Measurements from ENCODE around the gene PRM3. TPM values are rescaled to one million over a fixed set of nuclear protein-coding genes. Genes with fewer than 3 reads are reported as not detected.

PRM3 gene
- total and polyA plus RNA-seq, 2 experiments from 2014 or later: not detected

GRCh38 chr16:11271610-11272009, 1.8 kb downstream of the PRM3 start:
- no peak for TF ChIP-seq CTCF (IDR thresholded peaks at IDR 0.05; ENCODE audit: low read depth, low read length)
- Histone ChIP-seq H3K4me1 (ENCODE audit: low read depth) (no peaks in the 10 kb centered on the region), H3K9me3 (ENCODE audit: low read depth) (no peaks in the 10 kb centered on the region), H3K27ac (no peak overlapping the region), H3K27me3 (no peaks in the 10 kb centered on the region), H3K4me3 (no peak overlapping the region), H3K36me3 (no peaks in the 10 kb centered on the region)
- no peak for DNase-seq (ENCODE audit: low read depth in 1 of 2, low spot score in 1 of 2)

- Histone ChIP-seq H3K27ac (no peak overlapping the region), H3K4me3 (no peak overlapping the region), H3K9me3 (ENCODE audit: low read depth) (no peaks in the 10 kb centered on the region), H3K4me1 (ENCODE audit: low read depth) (no peaks in the 10 kb centered on the region), H3K36me3 (no peaks in the 10 kb centered on the region), H3K27me3 (no peaks in the 10 kb centered on the region)
- TF ChIP-seq CTCF (IDR thresholded peaks at IDR 0.05; ENCODE audit: low read depth, low read length): no peak
- DNase-seq (ENCODE audit: low read depth in 1 of 2, low spot score in 1 of 2): no peak
Measured at GRCh38 chr16:11270602-11271162, 2.7 kb downstream of the PRM3 start.

GRCh38 chr16:11268921-11269375, 4.5 kb downstream of the PRM3 start, which contains the start of gene TNP2:
TNP2 (minus strand) TSS chr16:11269325; CDS start chr16:11269262, 63 bp downstream.
- H3K9me3 ChIP-seq (ENCODE audit: low read depth): no peaks in the 10 kb centered on the region
- no peak for TF ChIP-seq CTCF (IDR thresholded peaks at IDR 0.05; ENCODE audit: low read depth, low read length)
- H3K4me3 ChIP-seq: no peak within 1 kb of the TSS

GRCh38 chr16:11265124-11265523, 8.3 kb downstream of the PRM3 start:
- Histone ChIP-seq H3K27me3 (no peaks in the 10 kb centered on the region), H3K4me1 (ENCODE audit: low read depth) (no peaks in the 10 kb centered on the region), H3K27ac (no peak overlapping the region), H3K36me3 (no peaks in the 10 kb centered on the region), H3K4me3 (no peak overlapping the region), H3K9me3 (ENCODE audit: low read depth) (no peaks in the 10 kb centered on the region)
- DNase-seq (ENCODE audit: low read depth in 1 of 2, low spot score in 1 of 2): no peak
- no peak for TF ChIP-seq CTCF (IDR thresholded peaks at IDR 0.05; ENCODE audit: low read depth, low read length)

More at GRCh38 chr16:11268921-11269375, 4.5 kb downstream of the PRM3 start, which contains the start of gene TNP2:
- no peak for DNase-seq (ENCODE audit: low read depth in 1 of 2, low spot score in 1 of 2)
- H3K27ac ChIP-seq: no peak within 1 kb of the TSS
- H3K36me3 ChIP-seq: no peaks in the 10 kb centered on the region
- H3K27me3 ChIP-seq: no peaks in the 10 kb centered on the region
- H3K4me1 ChIP-seq (ENCODE audit: low read depth): no peaks in the 10 kb centered on the region

- H3K27me3 ChIP-seq: no peaks in the 10 kb centered on the region
- H3K36me3 ChIP-seq: no peaks in the 10 kb centered on the region
- H3K4me3 ChIP-seq: no peak overlapping the region
- H3K9me3 ChIP-seq (ENCODE audit: low read depth): no peaks in the 10 kb centered on the region
- H3K4me1 ChIP-seq (ENCODE audit: low read depth): no peaks in the 10 kb centered on the region
- no peak for DNase-seq (ENCODE audit: low read depth in 1 of 2, low spot score in 1 of 2)
- no peak overlapping the region for H3K27ac ChIP-seq
- no peak for TF ChIP-seq CTCF (IDR thresholded peaks at IDR 0.05; ENCODE audit: low read depth, low read length)
Measured at GRCh38 chr16:11264155-11264832, 9.1 kb downstream of the PRM3 start.
